Neural progenitor cell (in vitro differentiated cells): ENCODE results near the gene BTBD9.

Experiments used
- CTCF ChIP-seq: fragments of 200-600 bp; sonication (generic); IDR thresholded peaks from 2 replicates; pipeline ENCODE4 v1.5.1; 2017; ENCODE audit warnings: antibody characterized with exemption, mild to moderate bottlenecking
- EZH2 ChIP-seq: fragments of 200-600 bp; sonication (generic); IDR thresholded peaks from 2 replicates; pipeline ENCODE4 v1.6.1; 2017; ENCODE audit warnings: antibody characterized with exemption, mild to moderate bottlenecking, moderate library complexity

DNA sequence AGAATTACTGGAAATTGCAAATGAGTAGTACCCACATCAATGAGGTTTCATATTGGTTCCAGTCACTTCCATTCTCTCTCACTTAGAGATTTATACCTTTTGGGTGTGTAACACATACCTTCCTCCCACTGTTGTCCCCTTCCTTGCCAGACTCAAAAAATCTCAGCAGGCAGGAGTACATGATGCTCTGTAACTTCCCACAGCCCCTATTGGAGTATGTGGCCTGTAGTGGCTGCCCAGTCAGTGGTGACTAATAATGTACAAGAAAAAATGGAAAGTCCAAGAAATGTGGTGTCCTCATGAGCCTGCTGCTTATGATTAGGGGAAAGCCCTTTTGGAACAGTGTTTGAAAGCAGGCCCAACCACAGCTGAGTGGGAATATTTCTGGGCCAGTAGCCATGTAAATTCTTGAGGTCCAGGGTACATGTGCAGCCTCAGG, 508.2 kb downstream of the BTBD9 start:
- TF ChIP-seq CTCF: no peak
- TF ChIP-seq EZH2: no peak
